Measurements from ENCODE around the gene CELF5.

- TF ChIP-seq CTCF (IDR thresholded peaks at IDR 0.05) (no peak), ZNF423 (CRISPR knock-in tag; IDR thresholded peaks at IDR 0.05) (no peak), ARID4B (CRISPR knock-in tag; IDR thresholded peaks at IDR 0.05; ENCODE audit: borderline replicate concordance) (no peak), JUN (CRISPR knock-in tag; IDR thresholded peaks at IDR 0.05) (no peak)
Measured at GRCh38 chr19:3314962-3315675, 90.7 kb downstream of the CELF5 start.
